ENCODE measurements around the gene ALPK3.

- TF ChIP-seq CTCF (IDR thresholded peaks at IDR 0.05): no peak
- no peak for TF ChIP-seq EZH2 (IDR thresholded peaks at IDR 0.05)
- no peak for TF ChIP-seq EZH2phosphoT487 (IDR thresholded peaks at IDR 0.05)
Measured at GRCh38 chr15:84855765-84856164, 38.6 kb downstream of the ALPK3 start.

Measured in neural progenitor cell (in vitro differentiated cells).